B cell (primary cell): ENCODE results near the gene ADGRF5. TPM values are rescaled to one million over a fixed set of nuclear protein-coding genes. Genes with fewer than 3 reads are reported as not detected.

Experiments used
- ATAC-seq: fragments of 200-7000 bp; cut with Tn5 transposase; one replicate; pipeline ENCODE4 v1.10.0; 2021; ENCODE audit warnings: low read depth, mild to moderate bottlenecking, moderate number of reproducible peaks, moderate library complexity
- CTCF ChIA-PET: fragments of 350-600 bp; sonication (Branson Sonifier 250); formaldehyde crosslinking; loops from one replicate; lab custom pipeline; 2021; ENCODE audit warnings: antibody characterized with exemption, inconsistent platforms; lab: Charles Lee
- POLR2A ChIA-PET: fragments of 350-600 bp; sonication (Branson Sonifier 250); formaldehyde crosslinking; loops from one replicate; lab custom pipeline; 2021; ENCODE audit warnings: antibody characterized with exemption; lab: Charles Lee
- DNase-seq: peaks from one replicate; pipeline ENCODE4 v3.0.0; 2013
- H2AFZ ChIP-seq: 2 replicates; pipeline ENCODE4 v1.6.1; 2012; ENCODE audit warnings: mild to moderate bottlenecking, low read depth, low read length; ENCODE audit not compliant: insufficient read depth, poor library complexity, severe bottlenecking
- H3K27ac ChIP-seq, 2 donors: 1 replicate in 1 of 2; 2 replicates in 1 of 2; pipeline ENCODE4 v1.5.1; 2012 to 2013; ENCODE audit warnings: low read length in 2 of 2, mild to moderate bottlenecking in 2 of 2, moderate library complexity in 1 of 2
- H3K27me3 ChIP-seq, 4 experiments: fragments of 200-600 bp in 1 of 4; sonication (generic) in 1 of 4; replicated peaks in 1 of 4; 1 replicate in 2 of 4; 2 replicates in 2 of 4; pipeline versions ENCODE4 v1.6.1 to v1.7.0; 2013 to 2016; ENCODE audit warnings: low read length in 3 of 4, mild to moderate bottlenecking in 2 of 4, mixed read lengths in 1 of 4, moderate library complexity in 1 of 4; ENCODE audit not compliant: insufficient read depth in 4 of 4, control insufficient read depth in 3 of 4; ENCODE audit errors: control extremely low read depth in 1 of 4
- H3K36me3 ChIP-seq, 2 experiments: replicated peaks in 1 of 2; 1 replicate in 1 of 2; 2 replicates in 1 of 2; pipeline versions ENCODE4 v1.6.1 to v1.7.1; 2013; ENCODE audit warnings: low read length in 1 of 2; ENCODE audit not compliant: insufficient read depth in 2 of 2, control insufficient read depth in 1 of 2; ENCODE audit errors: control extremely low read depth in 1 of 2, extremely low read depth in 1 of 2
- H3K4me1 ChIP-seq, 2 donors: fragments of 200-600 bp in 1 of 2; sonication (generic) in 1 of 2; 1 replicate in 1 of 2; 2 replicates in 1 of 2; pipeline versions ENCODE4 v1.5.1 to v1.6.1; 2013 to 2017; ENCODE audit warnings: low read length in 2 of 2; ENCODE audit not compliant: control insufficient read depth in 2 of 2, insufficient read depth in 2 of 2
- H3K4me2 ChIP-seq: replicated peaks from 2 replicates; pipeline ENCODE3; 2012; ENCODE audit warnings: mild to moderate bottlenecking, low read depth, low read length; ENCODE audit not compliant: poor library complexity, severe bottlenecking
- H3K4me3 ChIP-seq, 5 experiments: fragments of 200-600 bp in 1 of 5; sonication (generic) in 1 of 5; 1 replicate in 3 of 5; 2 replicates in 2 of 5; pipeline versions ENCODE4 v1.5.1 to v1.7.0; 2011 to 2016; ENCODE audit warnings: low read length in 4 of 5, mild to moderate bottlenecking in 4 of 5, low read depth in 2 of 5, control low read depth in 1 of 5, moderate library complexity in 1 of 5; ENCODE audit not compliant: insufficient read depth in 1 of 5; ENCODE audit errors: control extremely low read depth in 1 of 5, extremely low read depth in 1 of 5
- H3K79me2 ChIP-seq: fragments of 200-600 bp; sonication (generic); one replicate; pipeline ENCODE4 v1.6.0; 2016; ENCODE audit warnings: low read length; ENCODE audit not compliant: control insufficient read depth, insufficient read depth
- H3K9ac ChIP-seq: fragments of 200-600 bp; sonication (generic); 2 replicates; pipeline ENCODE4 v1.6.1; 2017; ENCODE audit warnings: mild to moderate bottlenecking, low read length, moderate library complexity
- H3K9me3 ChIP-seq, 3 donors: one replicate each; pipeline versions ENCODE4 v1.6.1 to v1.7.1; 2013; ENCODE audit warnings: low read length in 2 of 3; ENCODE audit not compliant: control insufficient read depth in 2 of 3, insufficient read depth in 1 of 3; ENCODE audit errors: control extremely low read depth in 1 of 3
- H4K20me1 ChIP-seq: 2 replicates; pipeline ENCODE4 v1.6.0; 2012; ENCODE audit warnings: mild to moderate bottlenecking, low read length; ENCODE audit not compliant: insufficient read depth, control insufficient read depth, poor library complexity, severe bottlenecking
- H3K27ac Mint-ChIP-seq: one replicate; pipeline ENCODE4 v1.8.0; 2021; ENCODE audit warnings: mixed read lengths
- H3K27me3 Mint-ChIP-seq: one replicate; pipeline ENCODE4 v1.8.0; 2021; ENCODE audit warnings: mixed read lengths
- H3K4me1 Mint-ChIP-seq: one replicate; pipeline ENCODE4 v1.8.0; 2021; ENCODE audit warnings: mixed read lengths
- H3K4me3 Mint-ChIP-seq: one replicate; pipeline ENCODE4 v1.8.0; 2021; ENCODE audit warnings: mixed read lengths
- H3K9me3 Mint-ChIP-seq: one replicate; pipeline ENCODE4 v1.8.0; 2022; ENCODE audit warnings: mixed read lengths; ENCODE audit not compliant: insufficient read depth
- CTCF ChIP-seq: fragments of 200-600 bp; IDR thresholded peaks from one replicate; pipeline ENCODE4 v1.8.0; 2022; ENCODE audit warnings: antibody characterized with exemption, mild to moderate bottlenecking
- EZH2 ChIP-seq: IDR thresholded peaks from 2 replicates; pipeline ENCODE4 v1.6.1; 2012; ENCODE audit warnings: borderline replicate concordance, low read depth, mild to moderate bottlenecking, moderate library complexity, low read length; ENCODE audit not compliant: insufficient read depth, poor library complexity, severe bottlenecking
- WGBS: methylation state at CpG from one replicate; pipeline ENCODE4 v1.1.5; 2013; ENCODE audit warnings: missing lambda C conversion rate; ENCODE audit not compliant: insufficient coverage; 5-methylcytosine and 5-hydroxymethylcytosine counted together
- intact Hi-C: fragments of 100-400 bp; cut with micrococcal nuclease; formaldehyde crosslinking; loops from one replicate; pipeline ENCODE4 v1.10.0; 2022
- polyA plus RNA-seq: library from polyadenylated mRNA; depleted of rRNA; stranded (reverse); fragments of >200 nt; gene quantifications from 2 replicates; pipeline ENCODE4 v1.2.3, GENCODE V29; 2012
- total RNA-seq, 2 donors: library from RNA; stranded (reverse); fragments of 120-200 nt in 1 of 2; gene quantifications; 1 replicate in 1 of 2; 2 replicates in 1 of 2; pipeline versions ENCODE4 v1.2.3 to v1.2.4, GENCODE V29; 2013 to 2022

Gene ADGRF5
- total and polyA plus RNA-seq, 2 donors (not counting 1 experiment from before 2014, with no cell fraction given) = not detected

- no peak for DNase-seq
- H3K27ac ChIP-seq = no peak overlapping the region
- H3K4me1 ChIP-seq = no peaks in the 10 kb centered on the region
- no peaks in the 10 kb centered on the region for H3K79me2 ChIP-seq
- H3K4me2 ChIP-seq = no peak overlapping the region
- ChIA-PET CTCF (no interaction called here), POLR2A (no interaction called here)
- no peaks in the 10 kb centered on the region for H4K20me1 ChIP-seq
- intact Hi-C loops = no loop called here
- TF ChIP-seq EZH2 = no peak
- TF ChIP-seq CTCF = no peak
- H3K9ac ChIP-seq = no peak overlapping the region
- H2AFZ ChIP-seq = no peak overlapping the region
- H3K4me3 Mint-ChIP-seq = no peak overlapping the region
- 100% methylated on average over 1 of the region's 1 CpG for WGBS
- H3K27me3 ChIP-seq = no peaks in the 10 kb centered on the region
- no peaks in the 10 kb centered on the region for H3K4me1 Mint-ChIP-seq
- H3K27ac Mint-ChIP-seq = no peak overlapping the region
- no peak for ATAC-seq
- peaks cover 0 to 3% (median 0%) of the 10 kb centered on the region in 3 donors for H3K9me3 ChIP-seq
- H3K27me3 Mint-ChIP-seq = peaks cover 10% of the 10 kb centered on the region
- H3K9me3 Mint-ChIP-seq = no peaks in the 10 kb centered on the region
- no peaks in the 10 kb centered on the region for H3K36me3 ChIP-seq
- no peak overlapping the region for H3K4me3 ChIP-seq
Measured at GRCh38 chr6:46940433-46941226, 18.9 kb upstream of the ADGRF5 start.

- no peaks in the 10 kb centered on the region for H3K79me2 ChIP-seq
- CTCF ChIA-PET = no interaction called here
- ATAC-seq = no peak
- H3K36me3 ChIP-seq = no peaks in the 10 kb centered on the region
- DNase-seq = no peak
- no peak overlapping the region for H3K4me3 ChIP-seq
- H3K27ac ChIP-seq = no peak overlapping the region
- intact Hi-C loops = no loop called here
- no peak overlapping the region for H3K4me2 ChIP-seq
- WGBS = 86% methylated on average over 2 of the region's 4 CpGs
- no peak for TF ChIP-seq CTCF
- no peak for TF ChIP-seq EZH2
- POLR2A ChIA-PET = no interaction called here
- no peaks in the 10 kb centered on the region for H3K27me3 ChIP-seq
- no peak overlapping the region for H3K9ac ChIP-seq
- no peaks in the 10 kb centered on the region for H3K4me1 ChIP-seq
- H3K27ac Mint-ChIP-seq = no peak overlapping the region
- H3K4me3 Mint-ChIP-seq = no peak overlapping the region
- H2AFZ ChIP-seq = no peak overlapping the region
- H4K20me1 ChIP-seq = no peaks in the 10 kb centered on the region
- H3K27me3 Mint-ChIP-seq = peaks cover 8% of the 10 kb centered on the region
- no peaks in the 10 kb centered on the region for H3K9me3 Mint-ChIP-seq
- H3K9me3 ChIP-seq = peaks cover 0 to 3% (median 0%) of the 10 kb centered on the region in 3 donors
- no peaks in the 10 kb centered on the region for H3K4me1 Mint-ChIP-seq
Measured at GRCh38 chr6:46937642-46938041, 15.9 kb upstream of the ADGRF5 start.
